H1 (cell line): ENCODE results near the gene SRSF9. TPM values are rescaled to one million over a fixed set of nuclear protein-coding genes. Genes with fewer than 3 reads are reported as not detected.
A peak's percentile ranks its signal among the peaks of the same experiment; 100 is the strongest.

ENCODE experiments used
- CTCF ChIA-PET: fragments of 300-600 bp; sonication (Branson Sonifier 250); formaldehyde crosslinking; loops from one replicate; lab custom pipeline; 2021; ENCODE audit not compliant: partially characterized antibody; lab: Charles Lee
- POLR2A ChIA-PET: fragments of 300-600 bp; sonication (Branson Sonifier 250); formaldehyde crosslinking; loops from one replicate; lab custom pipeline; 2021; ENCODE audit warnings: inconsistent platforms; ENCODE audit not compliant: partially characterized antibody; lab: Charles Lee
- DNase-seq, 2 experiments: peaks; one replicate each; pipeline versions ENCODE4 v3.0.0 to v3.0.0-alpha.2; 2010 to 2022; ENCODE audit warnings: low spot score in 2 of 2, low read depth in 1 of 2, mixed read lengths in 1 of 2
- FAIRE-seq: peaks from 2 replicates; lab custom pipeline; 2011; peaks lifted over from hg19 to GRCh38; lab: Jason Lieb, UNC
- H2AFZ ChIP-seq: 2 replicates; pipeline ENCODE4 v1.8.1; 2012; ENCODE audit warnings: low read length, inconsistent platforms
- H2AK5ac ChIP-seq: 2 replicates; pipeline ENCODE4 v1.6.1; 2013; ENCODE audit warnings: low read depth, low read length
- H2BK120ac ChIP-seq: replicated peaks from 2 replicates; pipeline ENCODE3; 2013; ENCODE audit warnings: low read depth, low read length, inconsistent platforms
- H2BK12ac ChIP-seq: 2 replicates; pipeline ENCODE4 v1.6.1; 2013; ENCODE audit warnings: low read depth, low read length
- H2BK15ac ChIP-seq: 2 replicates; pipeline ENCODE4 v1.6.1; 2013; ENCODE audit warnings: low read length
- H2BK20ac ChIP-seq: 2 replicates; pipeline ENCODE4 v1.6.1; 2013; ENCODE audit warnings: low read length
- H2BK5ac ChIP-seq: 2 replicates; pipeline ENCODE4 v1.6.1; 2013; ENCODE audit warnings: low read depth, low read length
- H3K14ac ChIP-seq: 2 replicates; pipeline ENCODE4 v1.6.1; 2013; ENCODE audit warnings: inconsistent platforms; ENCODE audit not compliant: insufficient read length
- H3K18ac ChIP-seq: 2 replicates; pipeline ENCODE4 v1.6.1; 2013; ENCODE audit warnings: low read length; ENCODE audit errors: extremely low read depth
- H3K23ac ChIP-seq: 2 replicates; pipeline ENCODE4 v1.6.1; 2013; ENCODE audit warnings: inconsistent platforms; ENCODE audit not compliant: insufficient read length
- H3K23me2 ChIP-seq: 2 replicates; pipeline ENCODE4 v1.6.1; 2013; ENCODE audit warnings: low read depth, low read length
- H3K27ac ChIP-seq: 2 replicates; pipeline ENCODE4 v1.6.1; 2011; ENCODE audit warnings: low read depth, low read length, inconsistent platforms
- H3K27me3 ChIP-seq, 4 experiments: replicated peaks in 1 of 4; 1 replicate in 1 of 4; 2 replicates in 3 of 4; pipeline versions ENCODE4 v1.6.1 to v1.8.1; 2011 to 2013; ENCODE audit warnings: low read length in 3 of 4, mild to moderate bottlenecking in 3 of 4, inconsistent platforms in 2 of 4, mixed read lengths in 2 of 4, moderate library complexity in 1 of 4; ENCODE audit not compliant: control insufficient read depth in 3 of 4, insufficient read depth in 3 of 4; ENCODE audit errors: extremely low read depth in 1 of 4
- H3K36me3 ChIP-seq, 4 experiments: 2 replicates each; pipeline versions ENCODE4 v1.6.1 to v1.8.1; 2011 to 2013; ENCODE audit warnings: mild to moderate bottlenecking in 4 of 4, low read length in 3 of 4, moderate library complexity in 2 of 4, control low read depth in 1 of 4, inconsistent platforms in 1 of 4; ENCODE audit not compliant: insufficient read depth in 4 of 4, control insufficient read depth in 2 of 4
- H3K4ac ChIP-seq: replicated peaks from 2 replicates; pipeline ENCODE3; 2013; ENCODE audit warnings: low read length, low read depth, mixed read lengths, inconsistent platforms; ENCODE audit not compliant: insufficient read length
- H3K4me1 ChIP-seq, 4 experiments: replicated peaks in 1 of 4; 1 replicate in 1 of 4; 2 replicates in 3 of 4; pipeline versions ENCODE4 v1.6.1 to v1.8.1; 2011 to 2013; ENCODE audit warnings: low read length in 3 of 4, inconsistent platforms in 2 of 4, mixed read lengths in 1 of 4; ENCODE audit not compliant: insufficient read depth in 4 of 4, control insufficient read depth in 3 of 4
- H3K4me2 ChIP-seq, 2 experiments: 2 replicates each; pipeline versions ENCODE4 v1.6.1 to v1.8.1; 2011 to 2013; ENCODE audit warnings: low read depth in 2 of 2, low read length in 2 of 2, control low read depth in 1 of 2, inconsistent platforms in 1 of 2, mild to moderate bottlenecking in 1 of 2; ENCODE audit not compliant: insufficient read depth in 1 of 2
- H3K4me3 ChIP-seq, 4 experiments: fragments of 200-600, 300-600 bp in 1 of 4; sonication (generic), shearing (Covaris generic), sonication (Bioruptor Twin) in 1 of 4; 2 replicates each; pipeline versions ENCODE4 v1.5.1 to v1.8.1; 2011 to 2016; ENCODE audit warnings: low read length in 4 of 4, low read depth in 3 of 4, control low read depth in 2 of 4, inconsistent platforms in 2 of 4, mild to moderate bottlenecking in 2 of 4, mixed read lengths in 1 of 4, moderate library complexity in 1 of 4; ENCODE audit not compliant: insufficient read depth in 2 of 4; ENCODE audit errors: extremely low read depth in 1 of 4
- H3K56ac ChIP-seq: replicated peaks from 2 replicates; pipeline ENCODE3; 2013; ENCODE audit warnings: low read depth, mild to moderate bottlenecking, mixed read lengths, low read length, inconsistent platforms; ENCODE audit not compliant: insufficient read length
- H3K79me1 ChIP-seq: 2 replicates; pipeline ENCODE4 v1.6.1; 2013; ENCODE audit warnings: low read depth, low read length, control low read depth
- H3K79me2 ChIP-seq, 2 experiments: 2 replicates each; pipeline versions ENCODE4 v1.6.1 to v1.8.1; 2012 to 2013; ENCODE audit warnings: low read length in 2 of 2, mild to moderate bottlenecking in 2 of 2, inconsistent platforms in 1 of 2; ENCODE audit not compliant: insufficient read depth in 2 of 2, control insufficient read depth in 1 of 2
- H3K9ac ChIP-seq, 4 experiments: replicated peaks in 1 of 4; 1 replicate in 1 of 4; 2 replicates in 3 of 4; pipeline versions ENCODE4 v1.6.1 to v1.8.1; 2011 to 2013; ENCODE audit warnings: low read depth in 3 of 4, low read length in 3 of 4, control low read depth in 2 of 4, mild to moderate bottlenecking in 2 of 4, moderate library complexity in 2 of 4, inconsistent platforms in 1 of 4; ENCODE audit errors: extremely low read depth in 1 of 4
- H3K9me3 ChIP-seq, 2 experiments: 2 replicates each; pipeline versions ENCODE4 v1.6.1 to v1.8.1; 2012 to 2013; ENCODE audit warnings: mild to moderate bottlenecking in 2 of 2, moderate library complexity in 2 of 2, control low read depth in 1 of 2, inconsistent platforms in 1 of 2, low read depth in 1 of 2, low read length in 1 of 2, mixed read lengths in 1 of 2; ENCODE audit not compliant: insufficient read depth in 2 of 2
- H4K20me1 ChIP-seq, 2 experiments: replicated peaks in 1 of 2; 2 replicates each; pipeline versions ENCODE3 to v1.8.1; 2011 to 2013; ENCODE audit warnings: inconsistent platforms in 2 of 2, low read length in 2 of 2, mild to moderate bottlenecking in 1 of 2; ENCODE audit not compliant: insufficient read depth in 2 of 2, control insufficient read depth in 1 of 2
- H4K5ac ChIP-seq: 2 replicates; pipeline ENCODE4 v1.6.1; 2013; ENCODE audit warnings: low read length, low read depth, mixed read lengths, inconsistent platforms; ENCODE audit not compliant: insufficient read length
- H4K8ac ChIP-seq: 2 replicates; pipeline ENCODE4 v1.8.0; 2013; ENCODE audit warnings: mild to moderate bottlenecking, moderate library complexity, low read length, inconsistent platforms; ENCODE audit not compliant: insufficient read depth; ENCODE audit errors: extremely low read depth
- H4K91ac ChIP-seq: replicated peaks from 2 replicates; pipeline ENCODE3; 2013; ENCODE audit warnings: low read length, mixed read lengths, inconsistent platforms; ENCODE audit not compliant: insufficient read length
- BACH1 ChIP-seq: IDR thresholded peaks from 2 replicates; pipeline ENCODE4 v1.6.1; 2012; ENCODE audit warnings: low read length, improper control_type of control experiment
- CBX8 ChIP-seq: fragments of 300-800, 300-1000 bp; sonication (generic); IDR thresholded peaks from 2 replicates; pipeline ENCODE4 v1.7.1; 2016; ENCODE audit warnings: low read depth, low read length, borderline replicate concordance
- GABPA ChIP-seq: IDR thresholded peaks from 2 replicates; pipeline ENCODE4 v1.6.1; 2011; ENCODE audit warnings: mild to moderate bottlenecking, low read length, moderate library complexity, borderline replicate concordance; ENCODE audit not compliant: insufficient read depth
- POLR2AphosphoS5 ChIP-seq: IDR thresholded peaks from 2 replicates; pipeline ENCODE4 v1.6.1; 2011; ENCODE audit warnings: low read depth, low read length
- RAD21 ChIP-seq, 2 experiments: IDR thresholded peaks in 1 of 2; conservative IDR thresholded peaks in 1 of 2; 2 replicates each; pipeline ENCODE4 v1.6.1; 2011; ENCODE audit warnings: low read depth in 2 of 2, low read length in 2 of 2, improper control_type of control experiment in 1 of 2, inconsistent platforms in 1 of 2, mild to moderate bottlenecking in 1 of 2, moderate library complexity in 1 of 2
- SIN3A ChIP-seq, 2 experiments: IDR thresholded peaks in 1 of 2; conservative IDR thresholded peaks in 1 of 2; 2 replicates each; pipeline ENCODE4 v1.6.1; 2011 to 2012; ENCODE audit warnings: low read length in 2 of 2, improper control_type of control experiment in 1 of 2, low read depth in 1 of 2, mild to moderate bottlenecking in 1 of 2
- TBP ChIP-seq: IDR thresholded peaks from 2 replicates; pipeline ENCODE4 v1.6.1; 2011; ENCODE audit warnings: low read depth, low read length, improper control_type of control experiment
- WGBS, 2 experiments: shearing (Covaris generic) in 1 of 2; methylation state at CpG; one replicate each; pipeline versions ENCODE4 v1.1.6 to v1.1.7; 2013 to 2015; ENCODE audit warnings: low lambda C conversion rate in 2 of 2, mixed read lengths in 2 of 2, inconsistent platforms in 1 of 2, low coverage in 1 of 2, missing lambda C conversion rate in 1 of 2; ENCODE audit not compliant: insufficient replicate concordance in 2 of 2, insufficient coverage in 1 of 2, insufficient read length in 1 of 2; ENCODE audit errors: extremely low coverage in 1 of 2, missing lambda C conversion rate in 1 of 2; 5-methylcytosine and 5-hydroxymethylcytosine counted together
- polyA plus RNA-seq, 7 experiments: library from polyadenylated mRNA; depleted of rRNA in 3 of 7; stranded (reverse) in 5 of 7; unstranded in 2 of 7; fragments of >200 nt in 5 of 7; fragments of 200-250 nt in 2 of 7; gene quantifications; 1 replicate in 5 of 7; 2 replicates in 1 of 7; 4 replicates in 1 of 7; pipeline versions ENCODE4 v1.2.1 to v1.2.3, GENCODE V29; 2011 to 2013; ENCODE audit warnings: missing spikeins in 2 of 7, mixed read lengths in 2 of 7
- total RNA-seq: library from RNA; stranded (reverse); fragmentation: NEBNext Ultra II Directional; extraction: Animal tissue kit (Norgen Biotek cat#: 25700); gene quantifications from 2 replicates; pipeline ENCODE4 v1.2.1, GENCODE V29; 2021
- TF ChIP-seq, protein P1 (sequence below), 3 experiments: IDR thresholded peaks; 1 replicate in 2 of 3; 2 replicates in 1 of 3; pipeline versions ENCODE4 v1.5.1 to v1.6.1; 2011; ENCODE audit warnings: low read length in 3 of 3, mild to moderate bottlenecking in 3 of 3, inconsistent platforms in 2 of 3, low read depth in 1 of 3, moderate library complexity in 1 of 3; ENCODE audit not compliant: insufficient read depth in 1 of 3; ENCODE audit errors: control extremely low read depth in 1 of 3
- TF ChIP-seq, protein P2 (sequence below): IDR thresholded peaks from 2 replicates; pipeline ENCODE4 v1.6.1; 2011; ENCODE audit warnings: low read length, improper control_type of control experiment

SRSF9 gene
- total and polyA plus RNA-seq, 2 of the 8 experiments (the other 6 are each of a cell fraction or from before 2014, with no cell fraction given) = 172 to 304 TPM

DNA sequence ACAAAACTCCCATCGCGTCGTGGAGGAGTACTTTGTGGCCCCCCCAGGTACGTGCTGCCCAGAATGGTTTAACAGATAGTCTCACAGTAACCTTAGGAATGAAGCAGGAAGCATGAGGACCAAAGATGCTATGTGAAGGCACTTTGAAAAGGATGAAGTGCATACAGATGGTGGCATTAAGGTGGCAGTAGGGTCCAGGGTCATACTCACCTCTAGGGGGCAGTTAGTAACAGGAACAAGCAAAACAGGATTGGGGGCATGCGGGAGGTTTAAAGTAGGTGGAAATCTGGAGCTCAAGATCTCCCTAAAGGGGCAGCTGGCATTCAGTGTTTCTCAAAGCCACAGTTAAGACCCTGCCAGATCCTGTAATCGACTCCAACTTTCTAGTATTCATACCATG is 12.4 kb downstream of the SRSF9 start:
- no peak overlapping the region for H3K14ac ChIP-seq
- H4K8ac ChIP-seq = no peak overlapping the region
- POLR2A ChIA-PET = interaction anchor here (1.0 to 19.6 kb wide), 10 partner anchors 10 to 164 kb away, joined by 3 to 365 read pairs (median 4); partner anchors contain the start of genes GATC, RNU4-1, SRSF9 and TRIAP1
- DNase-seq = no peak
- no peaks in the 10 kb centered on the region for H3K9me3 ChIP-seq
- no peaks in the 10 kb centered on the region for H3K27me3 ChIP-seq
- H2BK15ac ChIP-seq = no peak overlapping the region
- no peak overlapping the region for H2BK120ac ChIP-seq
- no peak overlapping the region for H2BK20ac ChIP-seq
- H3K4me3 ChIP-seq = no peak overlapping the region
- H4K20me1 ChIP-seq = peaks cover 4 to 6% of the 10 kb centered on the region in 2 experiments
- no peak overlapping the region for H4K5ac ChIP-seq
- H3K4me2 ChIP-seq = no peak overlapping the region
- CTCF ChIA-PET = interaction anchor here (0.6 to 11.4 kb wide), 33 partner anchors 9 to 227 kb away, joined by 3 to 152 read pairs (median 4); partner anchors contain the start of genes COX6A1, GATC, PLA2G1B and SRSF9
- H3K27ac ChIP-seq = no peak overlapping the region
- H3K9ac ChIP-seq = no peak overlapping the region
- no peaks in the 10 kb centered on the region for H3K23me2 ChIP-seq
- H3K18ac ChIP-seq = no peak overlapping the region
- no peak overlapping the region for H3K23ac ChIP-seq
- H3K4ac ChIP-seq = no peak overlapping the region
- H3K79me2 ChIP-seq = no peaks in the 10 kb centered on the region
- H3K36me3 ChIP-seq = peaks cover 21 to 75% (median 51%) of the 10 kb centered on the region in 4 experiments
- no peak overlapping the region for H2AK5ac ChIP-seq
- H3K56ac ChIP-seq = no peak overlapping the region
- no peak overlapping the region for H4K91ac ChIP-seq
- 95% methylated on average over 6 of the region's 6 CpGs; no CpG with 5 or more reads in 1 of the 2 experiments for WGBS, 2 experiments
- H3K4me1 ChIP-seq = no peaks in the 10 kb centered on the region; a peak in 1 of 7 replicates
- H2BK5ac ChIP-seq = no peak overlapping the region
- H2AFZ ChIP-seq = no peak overlapping the region
- no peaks in the 10 kb centered on the region; the same call in 1 of the 2 replicates for H3K79me1 ChIP-seq
- FAIRE-seq = peak; percentile 45
- H2BK12ac ChIP-seq = no peak overlapping the region
- TF ChIP-seq GABPA (no peak), SIN3A (conservative IDR thresholded peaks at IDR 0.05 in 1 of 2, IDR thresholded peaks at IDR 0.05 in 1 of 2; ENCODE audit: low read depth in 1 of 2, low read length in 2 of 2) (no peak), TBP (no peak), CBX8 (no peak), RAD21 (IDR thresholded peaks at IDR 0.05 in 1 of 2, conservative IDR thresholded peaks at IDR 0.05 in 1 of 2; ENCODE audit: low read depth in 2 of 2, low read length in 2 of 2) (peak; percentile 32 to 54), POLR2AphosphoS5 (peak; percentile 41; the same call in 1 of the 2 replicates), BACH1 (no peak)
- TF ChIP-seq, protein P1, sequence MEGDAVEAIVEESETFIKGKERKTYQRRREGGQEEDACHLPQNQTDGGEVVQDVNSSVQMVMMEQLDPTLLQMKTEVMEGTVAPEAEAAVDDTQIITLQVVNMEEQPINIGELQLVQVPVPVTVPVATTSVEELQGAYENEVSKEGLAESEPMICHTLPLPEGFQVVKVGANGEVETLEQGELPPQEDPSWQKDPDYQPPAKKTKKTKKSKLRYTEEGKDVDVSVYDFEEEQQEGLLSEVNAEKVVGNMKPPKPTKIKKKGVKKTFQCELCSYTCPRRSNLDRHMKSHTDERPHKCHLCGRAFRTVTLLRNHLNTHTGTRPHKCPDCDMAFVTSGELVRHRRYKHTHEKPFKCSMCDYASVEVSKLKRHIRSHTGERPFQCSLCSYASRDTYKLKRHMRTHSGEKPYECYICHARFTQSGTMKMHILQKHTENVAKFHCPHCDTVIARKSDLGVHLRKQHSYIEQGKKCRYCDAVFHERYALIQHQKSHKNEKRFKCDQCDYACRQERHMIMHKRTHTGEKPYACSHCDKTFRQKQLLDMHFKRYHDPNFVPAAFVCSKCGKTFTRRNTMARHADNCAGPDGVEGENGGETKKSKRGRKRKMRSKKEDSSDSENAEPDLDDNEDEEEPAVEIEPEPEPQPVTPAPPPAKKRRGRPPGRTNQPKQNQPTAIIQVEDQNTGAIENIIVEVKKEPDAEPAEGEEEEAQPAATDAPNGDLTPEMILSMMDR (IDR thresholded peaks at IDR 0.05; ENCODE audit: control extremely low read depth in 1 of 3, insufficient read depth in 1 of 3, low read depth in 1 of 3, low read length in 3 of 3) = peak; percentile 36 to 85 (median 79)
- TF ChIP-seq, protein P2, sequence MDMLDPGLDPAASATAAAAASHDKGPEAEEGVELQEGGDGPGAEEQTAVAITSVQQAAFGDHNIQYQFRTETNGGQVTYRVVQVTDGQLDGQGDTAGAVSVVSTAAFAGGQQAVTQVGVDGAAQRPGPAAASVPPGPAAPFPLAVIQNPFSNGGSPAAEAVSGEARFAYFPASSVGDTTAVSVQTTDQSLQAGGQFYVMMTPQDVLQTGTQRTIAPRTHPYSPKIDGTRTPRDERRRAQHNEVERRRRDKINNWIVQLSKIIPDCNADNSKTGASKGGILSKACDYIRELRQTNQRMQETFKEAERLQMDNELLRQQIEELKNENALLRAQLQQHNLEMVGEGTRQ = no peak
